ENCODE data around the gene ACVR1. TPM values are rescaled to one million over a fixed set of nuclear protein-coding genes. Genes with fewer than 3 reads are reported as not detected.

ACVR1 gene
- polyA plus RNA-seq, 1 of the 3 experiments (the other 2 are of a cell fraction): 22.4 TPM

GRCh38 chr2:157735532-157735931 is 140.6 kb downstream of the ACVR1 start:
- peaks cover 48 to 60% of the 10 kb centered on the region in 2 experiments for H3K36me3 ChIP-seq (replicated peaks in 1 of 2; ENCODE audit: control insufficient read depth in 1 of 2, insufficient read depth in 2 of 2, low read length in 1 of 2)
- H3K4me2 ChIP-seq: no peak overlapping the region
- no peaks in the 10 kb centered on the region for H3K27me3 ChIP-seq (ENCODE audit: insufficient read depth)
- H3K9me3 ChIP-seq: no peaks in the 10 kb centered on the region
- no peak overlapping the region for H2AFZ ChIP-seq (ENCODE audit: low read depth)
- H3K4me3 ChIP-seq (ENCODE audit: low read depth in 2 of 2, low read length in 1 of 2): no peak overlapping the region
- no peak for DNase-seq
- POLR2A ChIA-PET: no interaction called here
- no peak for TF ChIP-seq EZH2phosphoT487 (IDR thresholded peaks at IDR 0.05; ENCODE audit: borderline replicate concordance, low read depth)
- no peak for TF ChIP-seq YY1 (IDR thresholded peaks at IDR 0.05; ENCODE audit: low read depth)
- no peak for TF ChIP-seq RXRA (IDR thresholded peaks at IDR 0.05; ENCODE audit: borderline replicate concordance, low read depth)
- H3K4me1 ChIP-seq (ENCODE audit: control insufficient read depth in 1 of 2, insufficient read depth in 2 of 2, low read depth in 1 of 2, low read length in 1 of 2): no peaks in the 10 kb centered on the region
- no peak overlapping the region for H3K9ac ChIP-seq
- H3K27ac ChIP-seq (ENCODE audit: low read depth in 2 of 2, low read length in 1 of 2): no peak overlapping the region
- H3K9me2 ChIP-seq: 0 out of 2 replicates have a peak, but pooled peaks cover 4% of the 10 kb centered on the region
- no peaks in the 10 kb centered on the region; the same call in 1 of the 2 replicates for H3K79me2 ChIP-seq (ENCODE audit: insufficient read depth)
- no peaks in the 10 kb centered on the region for H3F3A ChIP-seq (replicated peaks; ENCODE audit: insufficient read depth)
- CTCF ChIA-PET: no interaction called here
- no peaks in the 10 kb centered on the region for H4K20me1 ChIP-seq (ENCODE audit: insufficient read depth)
- WGBS (ENCODE audit: low lambda C conversion rate): 95% methylated on average over 1 of the region's 1 CpG

- H4K20me1 ChIP-seq (ENCODE audit: insufficient read depth): no peaks in the 10 kb centered on the region
- H2AFZ ChIP-seq (ENCODE audit: low read depth): no peak overlapping the region
- ChIA-PET POLR2A (no interaction called here), CTCF (no interaction called here)
- 0 out of 2 replicates have a peak, but pooled peaks cover 8% of the 10 kb centered on the region for H3K9me3 ChIP-seq
- peaks cover 48 to 63% of the 10 kb centered on the region in 2 experiments for H3K36me3 ChIP-seq (replicated peaks in 1 of 2; ENCODE audit: control insufficient read depth in 1 of 2, insufficient read depth in 2 of 2, low read length in 1 of 2)
- H3K27ac ChIP-seq (ENCODE audit: low read depth in 2 of 2, low read length in 1 of 2): no peak overlapping the region
- H3K4me2 ChIP-seq: no peak overlapping the region
- H3K9me2 ChIP-seq: 0 out of 2 replicates have a peak, but pooled peaks cover 4% of the 10 kb centered on the region
- H3K4me3 ChIP-seq (ENCODE audit: low read depth in 2 of 2, low read length in 1 of 2): no peak overlapping the region
- no peaks in the 10 kb centered on the region for H3F3A ChIP-seq (replicated peaks; ENCODE audit: insufficient read depth)
- 96% methylated on average over 2 of the region's 2 CpGs for WGBS (ENCODE audit: low lambda C conversion rate)
- no peak overlapping the region for H3K9ac ChIP-seq
- no peaks in the 10 kb centered on the region; the same call in 1 of the 2 replicates for H3K79me2 ChIP-seq (ENCODE audit: insufficient read depth)
- TF ChIP-seq TCF12 (IDR thresholded peaks at IDR 0.05): no peak
- no peak for TF ChIP-seq RFX5 (IDR thresholded peaks at IDR 0.05; ENCODE audit: low read length)
- no peak for TF ChIP-seq RAD21 (IDR thresholded peaks at IDR 0.05; ENCODE audit: low read length)
- no peak for TF ChIP-seq TAF1 (IDR thresholded peaks at IDR 0.05; ENCODE audit: borderline replicate concordance, low read depth, low read length)
- TF ChIP-seq MEF2A (IDR thresholded peaks at IDR 0.05; ENCODE audit: borderline replicate concordance, low read depth): no peak
- TF ChIP-seq EZH2phosphoT487 (IDR thresholded peaks at IDR 0.05; ENCODE audit: borderline replicate concordance, low read depth): no peak
- no peak for TF ChIP-seq REST (IDR thresholded peaks at IDR 0.05; ENCODE audit: low read depth, low read length)
- no peak for TF ChIP-seq SIN3A (IDR thresholded peaks at IDR 0.05; ENCODE audit: borderline replicate concordance, low read depth, low read length)
- TF ChIP-seq NRF1 (IDR thresholded peaks at IDR 0.05; ENCODE audit: low read depth, low read length): no peak
- no peak for TF ChIP-seq JUND (IDR thresholded peaks at IDR 0.05)
- TF ChIP-seq TEAD4 (IDR thresholded peaks at IDR 0.05; ENCODE audit: borderline replicate concordance, insufficient read depth): no peak
- no peak for TF ChIP-seq ZBTB33 (IDR thresholded peaks at IDR 0.05; ENCODE audit: borderline replicate concordance, low read depth)
- no peak for TF ChIP-seq GABPA (IDR thresholded peaks at IDR 0.05; ENCODE audit: low read depth)
- no peak for TF ChIP-seq EP300 (IDR thresholded peaks at IDR 0.05; ENCODE audit: borderline replicate concordance in 1 of 2, low read depth in 1 of 2, low read length in 1 of 2)
- DNase-seq: no peak
- H3K27me3 ChIP-seq (ENCODE audit: insufficient read depth): no peaks in the 10 kb centered on the region
- no peaks in the 10 kb centered on the region for H3K4me1 ChIP-seq (ENCODE audit: control insufficient read depth in 1 of 2, insufficient read depth in 2 of 2, low read depth in 1 of 2, low read length in 1 of 2)
Measured at GRCh38 chr2:157733263-157733662, 142.9 kb downstream of the ACVR1 start.

All from SK-N-SH (cell line).